ENCODE data around the gene TFCP2.

DNA sequence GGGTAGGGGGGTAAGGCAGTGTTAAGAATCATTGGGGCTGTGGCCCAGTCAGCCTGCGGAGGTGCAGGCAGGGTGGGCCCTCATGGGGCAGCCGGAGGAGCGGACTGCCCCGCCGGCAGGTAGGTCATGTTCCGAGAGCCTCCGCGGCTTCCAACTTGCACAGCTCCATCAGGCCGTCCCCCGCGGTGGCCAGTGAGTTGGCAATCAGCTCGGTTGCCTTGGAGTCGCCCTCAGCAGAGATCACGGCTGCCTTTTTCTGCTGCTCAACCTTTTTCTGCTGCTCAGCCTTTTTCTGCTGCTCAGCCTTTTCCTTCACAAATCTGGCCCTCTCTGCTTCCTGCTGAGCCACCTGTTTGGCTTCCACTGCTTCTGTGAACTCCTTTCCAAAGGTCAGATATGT, 48.4 kb downstream of the TFCP2 start:
- TF ChIP-seq, protein P1, sequence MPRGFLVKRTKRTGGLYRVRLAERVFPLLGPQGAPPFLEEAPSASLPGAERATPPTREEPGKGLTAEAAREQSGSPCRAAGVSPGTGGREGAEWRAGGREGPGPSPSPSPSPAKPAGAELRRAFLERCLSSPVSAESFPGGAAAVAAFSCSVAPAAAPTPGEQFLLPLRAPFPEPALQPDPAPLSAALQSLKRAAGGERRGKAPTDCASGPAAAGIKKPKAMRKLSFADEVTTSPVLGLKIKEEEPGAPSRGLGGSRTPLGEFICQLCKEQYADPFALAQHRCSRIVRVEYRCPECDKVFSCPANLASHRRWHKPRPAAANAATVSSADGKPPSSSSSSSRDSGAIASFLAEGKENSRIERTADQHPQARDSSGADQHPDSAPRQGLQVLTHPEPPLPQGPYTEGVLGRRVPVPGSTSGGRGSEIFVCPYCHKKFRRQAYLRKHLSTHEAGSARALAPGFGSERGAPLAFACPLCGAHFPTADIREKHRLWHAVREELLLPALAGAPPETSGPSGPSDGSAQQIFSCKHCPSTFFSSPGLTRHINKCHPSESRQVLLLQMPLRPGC (tag by site-specific recombination; IDR thresholded peaks at IDR 0.05) = no peak
- TF ChIP-seq, protein P2, sequence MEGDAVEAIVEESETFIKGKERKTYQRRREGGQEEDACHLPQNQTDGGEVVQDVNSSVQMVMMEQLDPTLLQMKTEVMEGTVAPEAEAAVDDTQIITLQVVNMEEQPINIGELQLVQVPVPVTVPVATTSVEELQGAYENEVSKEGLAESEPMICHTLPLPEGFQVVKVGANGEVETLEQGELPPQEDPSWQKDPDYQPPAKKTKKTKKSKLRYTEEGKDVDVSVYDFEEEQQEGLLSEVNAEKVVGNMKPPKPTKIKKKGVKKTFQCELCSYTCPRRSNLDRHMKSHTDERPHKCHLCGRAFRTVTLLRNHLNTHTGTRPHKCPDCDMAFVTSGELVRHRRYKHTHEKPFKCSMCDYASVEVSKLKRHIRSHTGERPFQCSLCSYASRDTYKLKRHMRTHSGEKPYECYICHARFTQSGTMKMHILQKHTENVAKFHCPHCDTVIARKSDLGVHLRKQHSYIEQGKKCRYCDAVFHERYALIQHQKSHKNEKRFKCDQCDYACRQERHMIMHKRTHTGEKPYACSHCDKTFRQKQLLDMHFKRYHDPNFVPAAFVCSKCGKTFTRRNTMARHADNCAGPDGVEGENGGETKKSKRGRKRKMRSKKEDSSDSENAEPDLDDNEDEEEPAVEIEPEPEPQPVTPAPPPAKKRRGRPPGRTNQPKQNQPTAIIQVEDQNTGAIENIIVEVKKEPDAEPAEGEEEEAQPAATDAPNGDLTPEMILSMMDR (tag by site-specific recombination; IDR thresholded peaks at IDR 0.05) = no peak
